ENCODE measurements around the gene FGF2. TPM values are rescaled to one million over a fixed set of nuclear protein-coding genes. Genes with fewer than 3 reads are reported as not detected.
"Not testable (repeated sequence)": the region's sequence is repeated elsewhere in the genome, so short reads cannot be mapped to it uniquely, and the experiment has no call there.

FGF2 gene
- total and polyA plus RNA-seq, 9 donors, result 6.5 to 11.4 (median 8.5) TPM

DNA sequence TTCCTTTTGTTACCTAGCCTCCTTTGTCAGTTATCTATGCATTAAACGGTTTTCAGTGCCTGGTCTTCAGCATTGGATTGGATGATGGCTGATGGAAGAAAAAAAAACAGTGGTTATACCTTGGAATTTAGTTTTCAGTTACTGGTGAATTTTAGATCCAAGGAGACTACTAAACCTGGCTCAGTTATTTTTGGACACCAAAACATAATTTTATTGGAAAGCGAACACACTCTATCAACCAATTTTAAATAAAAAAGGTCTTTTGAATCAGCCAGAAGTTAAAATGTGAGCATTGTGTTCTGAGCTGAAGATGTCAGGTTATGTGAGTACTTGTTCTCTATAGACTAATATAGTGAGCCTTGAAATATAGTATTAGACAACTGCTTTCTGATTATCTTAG, 32.1 kb downstream of the FGF2 start:
- Histone ChIP-seq H3K9me3 (replicated peaks; ENCODE audit: control insufficient read depth, low read depth, low read length) (no peaks in the 10 kb centered on the region), H3K4me1 (ENCODE audit: control insufficient read depth, insufficient read depth, low read length) (peaks cover 9% of the 10 kb centered on the region), H3K36me3 (ENCODE audit: control insufficient read depth, insufficient read depth, low read length) (no peaks in the 10 kb centered on the region), H3K27ac (ENCODE audit: low read length) (no peak overlapping the region), H3K4me3 (ENCODE audit: low read length) (no peak overlapping the region), H3K27me3 (ENCODE audit: control insufficient read depth, insufficient read depth, low read length) (no peaks in the 10 kb centered on the region)
- peak; percentile 64 for DNase-seq
- no CpG with 5 or more reads among the region's 2 CpGs for WGBS (ENCODE audit: insufficient coverage)

- peak; percentile 88 for DNase-seq
- Histone ChIP-seq H3K4me1 (ENCODE audit: control insufficient read depth, insufficient read depth, low read length) (no peaks in the 10 kb centered on the region), H3K27me3 (ENCODE audit: control insufficient read depth, insufficient read depth, low read length) (no peaks in the 10 kb centered on the region), H3K4me3 (ENCODE audit: low read length) (no peak overlapping the region), H3K36me3 (ENCODE audit: control insufficient read depth, insufficient read depth, low read length) (no peaks in the 10 kb centered on the region), H3K9me3 (replicated peaks; ENCODE audit: control insufficient read depth, low read depth, low read length) (no peaks in the 10 kb centered on the region), H3K27ac (ENCODE audit: low read length) (peak overlapping the region; percentile 60)
- WGBS (ENCODE audit: insufficient coverage), result 50% methylated on average over 1 of the region's 2 CpGs
Measured at GRCh38 chr4:122861172-122861943, 34.7 kb downstream of the FGF2 start.

GRCh38 chr4:122863639-122864038, 37.0 kb downstream of the FGF2 start:
- Histone ChIP-seq H3K27ac (ENCODE audit: low read length) (no peak overlapping the region), H3K9me3 (replicated peaks; ENCODE audit: control insufficient read depth, low read depth, low read length) (no peaks in the 10 kb centered on the region), H3K27me3 (ENCODE audit: control insufficient read depth, insufficient read depth, low read length) (no peaks in the 10 kb centered on the region), H3K4me1 (ENCODE audit: control insufficient read depth, insufficient read depth, low read length) (no peaks in the 10 kb centered on the region), H3K4me3 (ENCODE audit: low read length) (no peak overlapping the region), H3K36me3 (ENCODE audit: control insufficient read depth, insufficient read depth, low read length) (no peaks in the 10 kb centered on the region)
- WGBS (ENCODE audit: insufficient coverage), result no CpG with 5 or more reads among the region's 1 CpG
- no peak for DNase-seq

GRCh38 chr4:122865425-122865824, 38.8 kb downstream of the FGF2 start:
- H3K27me3 ChIP-seq (ENCODE audit: control insufficient read depth, insufficient read depth, low read length), result no peaks in the 10 kb centered on the region
- no peaks in the 10 kb centered on the region for H3K4me1 ChIP-seq (ENCODE audit: control insufficient read depth, insufficient read depth, low read length)
- no peak overlapping the region for H3K27ac ChIP-seq (ENCODE audit: low read length)
- no peaks in the 10 kb centered on the region for H3K9me3 ChIP-seq (replicated peaks; ENCODE audit: control insufficient read depth, low read depth, low read length)
- H3K36me3 ChIP-seq (ENCODE audit: control insufficient read depth, insufficient read depth, low read length), result no peaks in the 10 kb centered on the region
- WGBS (ENCODE audit: insufficient coverage), result no CpG with 5 or more reads among the region's 4 CpGs
- peak; percentile 57 for DNase-seq
- H3K4me3 ChIP-seq (ENCODE audit: low read length), result no peak overlapping the region

GRCh38 chr4:122868235-122868634, 41.6 kb downstream of the FGF2 start:
- WGBS (ENCODE audit: insufficient coverage), result no CpG with 5 or more reads among the region's 3 CpGs
- H3K4me3 ChIP-seq (ENCODE audit: low read length); H3K4me1 ChIP-seq (ENCODE audit: control insufficient read depth, insufficient read depth, low read length); H3K27me3 ChIP-seq (ENCODE audit: control insufficient read depth, insufficient read depth, low read length); H3K27ac ChIP-seq (ENCODE audit: low read length); DNase-seq; H3K36me3 ChIP-seq (ENCODE audit: control insufficient read depth, insufficient read depth, low read length); H3K9me3 ChIP-seq (replicated peaks; ENCODE audit: control insufficient read depth, low read depth, low read length): not testable (repeated sequence)

GRCh38 chr4:122873146-122873545, 46.5 kb downstream of the FGF2 start:
- Histone ChIP-seq H3K27ac (ENCODE audit: low read length) (no peak overlapping the region), H3K4me3 (ENCODE audit: low read length) (no peak overlapping the region), H3K9me3 (replicated peaks; ENCODE audit: control insufficient read depth, low read depth, low read length) (no peaks in the 10 kb centered on the region), H3K27me3 (ENCODE audit: control insufficient read depth, insufficient read depth, low read length) (no peaks in the 10 kb centered on the region), H3K4me1 (ENCODE audit: control insufficient read depth, insufficient read depth, low read length) (no peaks in the 10 kb centered on the region), H3K36me3 (ENCODE audit: control insufficient read depth, insufficient read depth, low read length) (no peaks in the 10 kb centered on the region)
- DNase-seq, result no peak
- WGBS (ENCODE audit: insufficient coverage), result no CpG with 5 or more reads among the region's 1 CpG

- Histone ChIP-seq H3K4me3 (ENCODE audit: low read length) (no peak overlapping the region), H3K4me1 (ENCODE audit: control insufficient read depth, insufficient read depth, low read length) (no peaks in the 10 kb centered on the region), H3K27ac (ENCODE audit: low read length) (no peak overlapping the region), H3K9me3 (replicated peaks; ENCODE audit: control insufficient read depth, low read depth, low read length) (no peaks in the 10 kb centered on the region), H3K36me3 (ENCODE audit: control insufficient read depth, insufficient read depth, low read length) (peaks cover 3% of the 10 kb centered on the region), H3K27me3 (ENCODE audit: control insufficient read depth, insufficient read depth, low read length) (no peaks in the 10 kb centered on the region)
- no peak for DNase-seq
- 100% methylated on average over 2 of the region's 4 CpGs for WGBS (ENCODE audit: insufficient coverage)
Measured at GRCh38 chr4:122873821-122874593, 47.4 kb downstream of the FGF2 start.

DNA sequence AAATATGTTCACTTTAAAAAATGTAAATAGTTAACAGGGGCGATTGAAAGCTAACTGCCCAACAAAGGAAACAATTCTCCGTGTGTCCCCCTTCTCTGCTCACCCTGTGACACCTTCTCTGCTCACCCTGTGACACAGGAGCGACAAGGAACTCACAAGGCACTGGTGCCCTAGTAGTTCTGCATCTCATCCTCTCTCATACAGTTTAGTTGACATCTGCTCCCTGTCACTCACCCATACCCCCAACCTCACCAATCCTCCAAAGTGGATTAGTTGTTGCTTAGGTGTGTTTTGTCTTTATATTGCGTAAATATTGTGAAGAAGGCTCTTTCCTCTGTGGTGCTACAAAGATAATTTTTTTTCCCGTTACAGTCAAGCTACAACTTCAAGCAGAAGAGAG, 49.3 kb downstream of the FGF2 start:
- no peak overlapping the region for H3K27ac ChIP-seq (ENCODE audit: low read length)
- DNase-seq, result no peak
- WGBS (ENCODE audit: insufficient coverage), result 60% methylated on average over 1 of the region's 5 CpGs
- H3K27me3 ChIP-seq (ENCODE audit: control insufficient read depth, insufficient read depth, low read length), result no peaks in the 10 kb centered on the region
- H3K36me3 ChIP-seq (ENCODE audit: control insufficient read depth, insufficient read depth, low read length), result peaks cover 3% of the 10 kb centered on the region
- no peaks in the 10 kb centered on the region for H3K4me1 ChIP-seq (ENCODE audit: control insufficient read depth, insufficient read depth, low read length)
- no peak overlapping the region for H3K4me3 ChIP-seq (ENCODE audit: low read length)
- H3K9me3 ChIP-seq (replicated peaks; ENCODE audit: control insufficient read depth, low read depth, low read length), result peaks cover 4% of the 10 kb centered on the region

DNA sequence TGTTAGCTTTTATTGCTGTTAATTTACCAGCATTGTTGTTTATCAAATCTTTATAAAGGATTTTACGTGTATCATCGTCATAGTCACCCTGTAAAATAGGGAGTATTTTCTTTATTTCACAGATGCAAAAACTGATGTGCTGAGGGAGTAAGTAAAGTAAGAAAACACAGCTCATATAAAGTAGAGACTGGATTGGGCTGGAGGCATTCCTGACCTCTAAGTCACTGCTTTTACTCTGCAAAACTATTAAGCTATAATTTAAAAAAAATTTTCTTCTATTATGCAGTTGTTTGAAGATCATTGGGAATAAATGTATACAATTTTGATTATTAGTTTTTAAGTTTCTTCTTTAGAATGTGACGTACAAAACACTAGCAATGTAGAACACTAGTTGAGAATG, 49.8 kb downstream of the FGF2 start:
- no peaks in the 10 kb centered on the region for H3K4me1 ChIP-seq (ENCODE audit: control insufficient read depth, insufficient read depth, low read length)
- H3K27ac ChIP-seq (ENCODE audit: low read length), result no peak overlapping the region
- peaks cover 5% of the 10 kb centered on the region for H3K36me3 ChIP-seq (ENCODE audit: control insufficient read depth, insufficient read depth, low read length)
- H3K4me3 ChIP-seq (ENCODE audit: low read length), result no peak overlapping the region
- DNase-seq, result no peak
- no peaks in the 10 kb centered on the region for H3K27me3 ChIP-seq (ENCODE audit: control insufficient read depth, insufficient read depth, low read length)
- peaks cover 4% of the 10 kb centered on the region for H3K9me3 ChIP-seq (replicated peaks; ENCODE audit: control insufficient read depth, low read depth, low read length)
- 100% methylated on average over 1 of the region's 3 CpGs for WGBS (ENCODE audit: insufficient coverage)

- no peaks in the 10 kb centered on the region for H3K27me3 ChIP-seq (ENCODE audit: control insufficient read depth, insufficient read depth, low read length)
- peak; percentile 49 for DNase-seq
- H3K27ac ChIP-seq (ENCODE audit: low read length), result no peak overlapping the region
- no peaks in the 10 kb centered on the region for H3K4me1 ChIP-seq (ENCODE audit: control insufficient read depth, insufficient read depth, low read length)
- peaks cover 4% of the 10 kb centered on the region for H3K9me3 ChIP-seq (replicated peaks; ENCODE audit: control insufficient read depth, low read depth, low read length)
- peaks cover 5% of the 10 kb centered on the region for H3K36me3 ChIP-seq (ENCODE audit: control insufficient read depth, insufficient read depth, low read length)
- H3K4me3 ChIP-seq (ENCODE audit: low read length), result no peak overlapping the region
Measured at GRCh38 chr4:122879001-122879400, 52.4 kb downstream of the FGF2 start.
